Astrocyte (in vitro differentiated cells and primary cell): Measurements from ENCODE around the gene NCF4.

Source experiments
- CTCF ChIP-seq: IDR thresholded peaks from 2 replicates; pipeline ENCODE4 v1.5.1; 2011; ENCODE audit warnings: low read depth, mild to moderate bottlenecking, inconsistent platforms, low read length, moderate library complexity; ENCODE audit not compliant: insufficient read depth
- EZH2 ChIP-seq: IDR thresholded peaks from 2 replicates; pipeline ENCODE4 v1.6.1; 2012; ENCODE audit warnings: mild to moderate bottlenecking, low read length, inconsistent platforms; ENCODE audit not compliant: insufficient read depth

GRCh38 chr22:36822581-36822980 lies 38.2 kb upstream of the NCF4 start:
- TF ChIP-seq CTCF (no peak), EZH2 (no peak)
